Activated CD8-positive, alpha-beta T cell treated with anti-CD3 and anti-CD28 coated beads for 36 hours (primary cell): ENCODE measurements around the gene ABCD2. TPM values are rescaled to one million over a fixed set of nuclear protein-coding genes. Genes with fewer than 3 reads are reported as not detected.

Experiments used
- ATAC-seq: fragments of 200-7000 bp; cut with Tn5 transposase; one replicate; pipeline ENCODE4 v1.10.0; 2021; ENCODE audit warnings: mild to moderate bottlenecking, moderate library complexity
- CTCF ChIA-PET: fragments of 350-600 bp; sonication (Branson Sonifier 250); formaldehyde crosslinking; loops from one replicate; lab custom pipeline; 2021; ENCODE audit warnings: antibody characterized with exemption; lab: Charles Lee
- POLR2A ChIA-PET: fragments of 350-600 bp; sonication (Branson Sonifier 250); formaldehyde crosslinking; loops from one replicate; lab custom pipeline; 2021; ENCODE audit warnings: antibody characterized with exemption; lab: Charles Lee
- DNase-seq: peaks from one replicate; pipeline ENCODE4 v3.0.0-alpha.2; 2020
- H3K27ac Mint-ChIP-seq: one replicate; pipeline ENCODE4 v1.8.0; 2021; ENCODE audit warnings: mild to moderate bottlenecking, mixed read lengths
- H3K27me3 Mint-ChIP-seq: one replicate; pipeline ENCODE4 v1.8.0; 2021; ENCODE audit warnings: mixed read lengths
- H3K36me3 Mint-ChIP-seq: one replicate; pipeline ENCODE4 v1.8.0; 2021; ENCODE audit warnings: low read depth, mixed read lengths
- H3K4me1 Mint-ChIP-seq: one replicate; pipeline ENCODE4 v1.8.0; 2021; ENCODE audit warnings: low read depth, mixed read lengths
- H3K4me3 Mint-ChIP-seq: one replicate; pipeline ENCODE4 v1.8.0; 2021; ENCODE audit warnings: mild to moderate bottlenecking, moderate library complexity, mixed read lengths
- H3K9me3 Mint-ChIP-seq: one replicate; pipeline ENCODE4 v1.8.0; 2021; ENCODE audit warnings: mixed read lengths
- intact Hi-C: fragments of 100-400 bp; cut with micrococcal nuclease; formaldehyde crosslinking; loops from one replicate; pipeline ENCODE4 v1.10.0; 2022
- total RNA-seq, 2 experiments: library from RNA; stranded (reverse); gene quantifications; one replicate each; pipeline ENCODE4 v1.2.3, GENCODE V29; 2021
- TF ChIP-seq, protein P1 (sequence below): fragments of 200-600 bp; IDR thresholded peaks from one replicate; pipeline ENCODE4 v1.8.0; 2022; ENCODE audit warnings: antibody characterized with exemption, mild to moderate bottlenecking

ABCD2 gene
- total RNA-seq, 2 experiments from 2014 or later: 3.8 to 4.0 TPM

DNA sequence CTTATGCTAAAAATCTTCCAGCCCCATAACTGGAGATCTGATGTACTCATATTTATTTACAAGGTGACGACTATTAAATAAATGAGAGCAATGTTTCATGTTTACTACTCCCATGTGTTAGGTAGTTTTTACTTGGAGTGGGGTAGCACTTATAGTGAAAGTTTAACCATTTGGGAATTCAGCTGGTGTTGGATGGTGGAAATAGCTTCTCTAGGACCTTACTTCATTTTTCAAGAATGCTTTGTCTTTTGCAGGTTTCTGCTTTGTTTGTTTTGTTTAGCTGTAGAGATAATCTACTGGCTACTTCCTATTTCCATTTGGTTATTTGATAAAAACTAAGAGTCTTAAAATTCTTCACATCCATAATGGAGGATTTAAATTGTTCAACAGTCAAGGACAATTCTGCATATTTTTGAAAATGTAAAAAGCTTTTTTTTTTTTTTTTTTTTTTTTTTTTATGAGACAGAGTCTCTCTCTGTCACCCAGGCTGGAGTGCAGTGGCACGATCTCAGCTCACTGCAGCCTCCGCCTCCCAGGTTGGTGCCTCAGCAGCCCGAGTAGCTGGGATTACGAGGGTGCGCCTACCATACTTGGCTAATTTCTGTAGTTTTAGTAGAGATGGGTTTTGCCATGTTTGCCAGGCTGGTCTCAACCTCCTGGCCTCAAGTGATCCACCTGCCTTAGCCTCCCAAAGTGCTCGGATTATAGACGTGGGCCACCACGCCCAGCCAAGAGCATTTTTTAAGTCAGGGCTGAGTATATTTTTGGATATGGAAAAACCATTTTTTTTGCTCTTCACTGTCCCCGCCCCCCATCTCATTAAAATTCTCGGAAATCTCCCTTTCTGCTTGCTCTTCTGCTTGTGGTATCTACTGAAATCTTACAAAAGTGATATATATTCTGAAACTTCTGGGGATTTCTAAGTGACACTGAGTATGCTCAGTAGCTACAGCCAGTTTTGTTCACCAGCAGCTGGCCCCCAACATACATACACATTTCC lies 1.4 kb upstream of the ABCD2 start:
- ChIA-PET POLR2A (no interaction called here), CTCF (interaction anchor here (1.2 to 3.0 kb wide), 7 partner anchors 11 to 390 kb away, joined by 3 to 16 read pairs (median 5); no protein-coding TSS in a partner anchor)
- Mint-ChIP-seq H3K4me1 (peaks cover 41% of the 10 kb centered on the region), H3K27ac (no peak overlapping the region), H3K36me3 (peaks cover 6% of the 10 kb centered on the region), H3K27me3 (no peaks in the 10 kb centered on the region), H3K9me3 (no peaks in the 10 kb centered on the region), H3K4me3 (no peak overlapping the region)
- intact Hi-C loops: loop anchor here (2.0 to 5.0 kb wide), 2 partner anchors 61 to 178 kb away; partner anchors contain the start of gene KIF21A
- TF ChIP-seq, protein P1, sequence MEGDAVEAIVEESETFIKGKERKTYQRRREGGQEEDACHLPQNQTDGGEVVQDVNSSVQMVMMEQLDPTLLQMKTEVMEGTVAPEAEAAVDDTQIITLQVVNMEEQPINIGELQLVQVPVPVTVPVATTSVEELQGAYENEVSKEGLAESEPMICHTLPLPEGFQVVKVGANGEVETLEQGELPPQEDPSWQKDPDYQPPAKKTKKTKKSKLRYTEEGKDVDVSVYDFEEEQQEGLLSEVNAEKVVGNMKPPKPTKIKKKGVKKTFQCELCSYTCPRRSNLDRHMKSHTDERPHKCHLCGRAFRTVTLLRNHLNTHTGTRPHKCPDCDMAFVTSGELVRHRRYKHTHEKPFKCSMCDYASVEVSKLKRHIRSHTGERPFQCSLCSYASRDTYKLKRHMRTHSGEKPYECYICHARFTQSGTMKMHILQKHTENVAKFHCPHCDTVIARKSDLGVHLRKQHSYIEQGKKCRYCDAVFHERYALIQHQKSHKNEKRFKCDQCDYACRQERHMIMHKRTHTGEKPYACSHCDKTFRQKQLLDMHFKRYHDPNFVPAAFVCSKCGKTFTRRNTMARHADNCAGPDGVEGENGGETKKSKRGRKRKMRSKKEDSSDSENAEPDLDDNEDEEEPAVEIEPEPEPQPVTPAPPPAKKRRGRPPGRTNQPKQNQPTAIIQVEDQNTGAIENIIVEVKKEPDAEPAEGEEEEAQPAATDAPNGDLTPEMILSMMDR: no peak
- DNase-seq (peak; percentile 77), ATAC-seq (peak; percentile 56)

DNA sequence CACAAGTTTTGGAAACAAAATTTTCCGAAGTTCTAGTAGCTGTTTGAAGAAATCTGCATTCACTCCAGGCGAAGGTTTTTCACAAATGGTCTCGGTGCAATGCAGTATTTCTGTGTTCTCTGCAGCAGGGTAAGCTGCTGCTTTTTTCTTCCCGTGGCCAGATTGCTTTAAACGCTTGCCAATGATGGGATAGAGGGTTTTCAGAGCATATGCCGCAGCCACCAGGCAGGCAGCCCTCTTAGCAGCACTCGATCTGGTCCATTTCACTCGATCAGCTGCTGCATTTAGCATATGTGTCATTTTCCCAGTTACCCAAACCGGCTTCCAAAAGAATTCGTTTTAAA lies 315 bp downstream of the ABCD2 start:
- peaks cover 6% of the 10 kb centered on the region for H3K36me3 Mint-ChIP-seq
- H3K27me3 Mint-ChIP-seq: no peaks in the 10 kb centered on the region
- ATAC-seq: peak; percentile 10
- no peak overlapping the region for H3K27ac Mint-ChIP-seq
- peak; percentile 53 for DNase-seq
- intact Hi-C loops: no loop called here
- no peaks in the 10 kb centered on the region for H3K9me3 Mint-ChIP-seq
- POLR2A ChIA-PET: interaction anchor here (0.7 to 1.5 kb wide), 6 partner anchors 8 to 180 kb away, joined by 3 to 6 read pairs (median 4); no protein-coding TSS in a partner anchor
- H3K4me1 Mint-ChIP-seq: peaks cover 35% of the 10 kb centered on the region
- no peak overlapping the region for H3K4me3 Mint-ChIP-seq
- CTCF ChIA-PET: interaction anchor here (0.8 to 3.0 kb wide), 12 partner anchors 9 to 176 kb away, joined by 3 to 16 read pairs (median 6); no protein-coding TSS in a partner anchor
- TF ChIP-seq, protein P1: no peak

DNA sequence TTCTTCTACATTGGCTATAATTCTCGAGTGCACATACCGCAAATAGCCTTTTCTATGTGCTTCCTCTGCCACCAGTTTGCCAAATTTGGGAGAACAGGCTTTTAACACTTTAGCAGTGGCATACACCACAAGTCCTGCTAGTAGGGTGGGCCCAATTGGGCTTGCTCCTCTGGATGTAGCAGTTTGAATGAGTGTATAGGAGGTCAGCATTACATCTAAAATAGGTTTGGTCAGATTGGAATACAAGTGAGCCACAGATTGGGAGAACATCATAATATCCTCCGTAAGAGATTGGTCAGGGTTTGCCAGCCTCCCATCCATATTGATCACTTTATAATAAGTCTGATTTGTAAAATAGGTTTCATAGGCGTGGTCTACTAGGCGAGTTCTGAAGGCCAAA lies 902 bp downstream of the ABCD2 start:
- POLR2A ChIA-PET: interaction anchor here (1.0 to 1.5 kb wide), 5 partner anchors 7 to 65 kb away, joined by 3 to 6 read pairs (median 4); no protein-coding TSS in a partner anchor
- TF ChIP-seq, protein P1: no peak
- no peak for ATAC-seq
- no peak overlapping the region for H3K4me3 Mint-ChIP-seq
- no peaks in the 10 kb centered on the region for H3K27me3 Mint-ChIP-seq
- no peaks in the 10 kb centered on the region for H3K9me3 Mint-ChIP-seq
- H3K27ac Mint-ChIP-seq: no peak overlapping the region
- peak; percentile 28 for DNase-seq
- H3K4me1 Mint-ChIP-seq: peaks cover 36% of the 10 kb centered on the region
- CTCF ChIA-PET: interaction anchor here (0.8 to 3.0 kb wide), 7 partner anchors 8 to 175 kb away, joined by 3 to 16 read pairs (median 7); no protein-coding TSS in a partner anchor
- H3K36me3 Mint-ChIP-seq: peaks cover 8% of the 10 kb centered on the region
- intact Hi-C loops: loop anchor here (1.0 kb wide), 1 partner anchor 11 kb away; no protein-coding TSS in a partner anchor

DNA sequence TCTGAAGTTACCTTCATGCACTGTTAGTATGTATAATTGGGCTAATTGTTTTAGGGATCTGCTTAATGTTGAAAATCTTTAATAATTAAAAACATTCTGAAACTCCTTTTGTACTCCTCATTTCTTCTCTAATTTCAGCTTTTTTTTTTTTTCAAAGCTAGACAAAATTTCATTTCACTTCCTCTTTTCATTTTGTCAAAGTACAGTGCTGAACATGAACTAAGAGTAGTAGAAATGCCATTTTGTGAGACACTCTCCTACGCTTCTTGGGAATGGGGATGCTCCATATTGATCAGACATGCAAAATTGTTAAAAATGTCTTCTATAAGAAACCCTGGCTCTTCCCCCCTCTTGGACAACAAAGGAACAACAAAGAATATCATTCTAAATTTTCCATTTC lies 1.7 kb downstream of the ABCD2 start:
- Mint-ChIP-seq H3K27ac (no peak overlapping the region), H3K4me1 (peaks cover 35% of the 10 kb centered on the region), H3K9me3 (no peaks in the 10 kb centered on the region), H3K27me3 (no peaks in the 10 kb centered on the region), H3K36me3 (peaks cover 8% of the 10 kb centered on the region), H3K4me3 (no peak overlapping the region)
- CTCF ChIA-PET: no interaction called here
- DNase-seq: no peak
- intact Hi-C loops: loop anchor here (1.0 kb wide), 1 partner anchor 11 kb away; no protein-coding TSS in a partner anchor
- ATAC-seq: no peak
- POLR2A ChIA-PET: no interaction called here
- TF ChIP-seq, protein P1: no peak
